NCI-H748 (cell line): ENCODE data around the gene TPST2.
"Not testable (repeated sequence)": the region's sequence is repeated elsewhere in the genome, so short reads cannot be mapped to it uniquely, and the experiment has no call there.

ENCODE experiments used
- DNase-seq: peaks from one replicate; lab custom pipeline; 2025; ENCODE audit not compliant: unreplicated experiment; lab: John Stamatoyannopoulos, UW

TPST2 gene

GRCh38 chr22:26536056-26536761 lies 53.7 kb downstream of the TPST2 start:
- no peak for DNase-seq

DNA sequence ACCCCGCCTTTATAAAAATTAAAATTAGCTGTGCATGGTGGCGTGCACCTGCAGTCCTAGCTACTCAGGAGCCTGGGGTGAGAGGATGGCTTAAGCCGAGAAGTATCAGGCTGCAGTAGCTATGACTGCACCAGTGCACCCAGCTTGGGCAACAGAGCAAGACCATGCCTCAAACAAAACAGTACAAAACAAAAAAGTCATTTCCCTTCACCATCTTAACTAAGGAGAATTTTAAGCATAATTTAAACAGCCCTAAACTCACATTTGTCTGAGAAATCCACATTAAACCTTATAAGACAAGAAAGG lies 54.4 kb downstream of the TPST2 start:
- DNase-seq = no peak

- no peak for DNase-seq
These were observed 54.9 kb downstream of the TPST2 start for GRCh38 chr22:26534874-26535602.

DNA sequence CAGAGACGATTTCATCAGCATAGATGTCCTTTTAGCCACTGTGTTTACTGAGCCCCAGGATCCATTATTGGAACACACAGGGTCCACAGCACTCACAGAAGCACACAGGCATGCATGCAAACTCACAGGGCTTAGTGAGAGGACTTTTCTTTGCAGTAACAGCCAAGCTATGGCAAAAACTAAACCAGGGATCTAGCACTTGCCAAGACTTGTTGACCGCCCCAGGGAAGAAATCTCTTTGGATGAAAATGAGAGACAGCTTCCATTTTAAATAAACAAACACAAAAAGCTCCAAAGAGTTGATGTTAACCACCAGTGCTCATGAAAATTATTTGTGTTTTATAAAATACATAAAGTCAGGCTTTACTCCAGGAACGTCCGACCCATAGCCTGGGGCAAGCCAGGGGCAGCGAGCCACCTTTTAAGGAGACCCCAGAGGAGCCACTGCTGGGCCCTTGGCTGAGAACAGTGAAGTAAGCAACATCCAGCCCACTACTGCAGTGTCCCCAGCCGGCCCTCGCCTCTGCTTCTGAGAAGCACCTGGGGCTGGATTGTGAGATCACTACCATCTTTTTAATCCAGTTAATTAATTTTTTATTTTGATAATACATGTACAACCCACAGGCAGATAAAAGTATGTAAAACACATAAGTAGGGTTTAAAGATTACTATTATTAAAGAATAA lies 55.6 kb downstream of the TPST2 start:
- DNase-seq = no peak

DNA sequence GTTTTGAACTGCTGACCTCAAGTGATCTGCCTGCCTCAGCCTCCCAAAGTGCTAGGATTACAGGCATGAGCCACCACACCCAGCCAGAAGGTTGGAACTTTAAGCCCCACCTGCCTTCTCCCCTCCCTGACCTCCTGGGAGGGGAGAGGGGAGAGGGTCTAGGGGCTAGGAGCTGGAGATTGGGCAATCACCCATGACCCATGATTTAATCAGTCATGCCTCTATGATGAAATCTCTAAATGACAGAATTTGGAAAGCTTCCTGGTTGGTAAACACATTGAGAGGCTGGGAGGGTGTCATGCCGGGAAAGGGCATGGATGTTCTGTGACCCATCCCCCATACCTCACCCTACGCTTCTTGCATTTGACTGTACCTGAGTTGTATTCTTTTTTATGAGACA lies 60.6 kb downstream of the TPST2 start:
- no peak for DNase-seq

GRCh38 chr22:26528518-26528917 lies 61.4 kb downstream of the TPST2 start:
- DNase-seq = not testable (repeated sequence)

DNA sequence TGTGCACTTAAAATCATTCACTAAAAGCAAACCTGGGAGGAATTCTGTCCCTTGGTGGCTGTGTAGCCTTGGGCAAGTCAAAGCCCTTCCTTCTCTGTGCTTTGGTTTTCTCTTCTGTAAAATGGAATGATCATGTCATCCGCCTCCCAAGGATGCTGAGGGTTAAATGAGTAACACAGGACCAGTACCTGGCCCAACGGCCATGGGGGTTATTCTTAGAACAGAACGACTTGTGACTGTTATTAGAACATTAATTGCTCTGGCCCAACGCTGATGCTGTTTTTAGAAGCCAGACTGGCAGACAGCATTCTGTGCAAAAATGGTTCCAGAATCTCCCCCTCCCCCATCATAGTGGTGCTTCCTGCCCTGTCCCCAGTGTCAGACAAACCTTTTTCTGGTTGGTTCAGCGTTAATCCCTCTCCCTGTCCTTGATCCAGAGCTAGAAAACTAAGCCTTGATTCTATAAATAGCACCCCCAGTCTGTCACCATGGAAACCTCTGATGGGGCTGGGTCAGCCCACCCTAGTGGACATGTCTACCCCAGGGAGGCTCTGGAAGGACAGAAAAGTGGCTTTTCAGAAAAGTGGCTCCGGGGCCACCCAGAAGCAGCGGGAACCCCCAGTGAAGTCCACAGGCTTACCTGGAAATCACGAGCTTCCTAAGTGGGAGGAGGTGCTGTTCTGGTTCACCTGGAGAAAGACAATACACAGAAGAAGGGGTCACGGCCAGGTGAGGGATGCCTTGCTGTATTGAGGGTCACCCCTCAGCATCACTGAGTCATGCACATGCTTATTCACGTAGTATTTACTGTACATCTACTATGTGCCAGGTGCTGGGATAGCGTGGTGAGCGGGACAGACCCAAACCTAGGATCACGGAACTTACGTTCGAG lies 62.1 kb downstream of the TPST2 start:
- no peak for DNase-seq

DNA sequence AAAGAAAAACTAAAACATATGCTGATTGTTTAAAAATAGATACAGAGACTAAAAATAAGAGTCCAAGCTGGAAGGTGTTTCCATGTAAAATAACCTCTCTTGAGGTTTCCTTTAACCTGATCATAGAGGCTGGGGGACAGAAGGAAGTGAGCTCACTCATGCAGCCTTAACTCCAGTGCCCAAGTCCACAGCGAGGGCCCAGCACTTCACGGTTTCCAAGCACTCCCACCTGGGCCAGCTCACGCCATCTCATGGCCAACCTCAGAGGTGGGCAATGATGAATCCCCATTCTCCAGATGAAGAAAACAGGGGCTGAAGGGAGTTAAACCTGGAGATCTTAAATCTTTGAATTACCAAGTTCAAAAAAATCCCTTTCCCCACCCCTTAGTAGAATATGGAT lies 62.8 kb downstream of the TPST2 start:
- no peak for DNase-seq

GRCh38 chr22:26525946-26526564 lies 63.9 kb downstream of the TPST2 start:
- DNase-seq = no peak

DNA sequence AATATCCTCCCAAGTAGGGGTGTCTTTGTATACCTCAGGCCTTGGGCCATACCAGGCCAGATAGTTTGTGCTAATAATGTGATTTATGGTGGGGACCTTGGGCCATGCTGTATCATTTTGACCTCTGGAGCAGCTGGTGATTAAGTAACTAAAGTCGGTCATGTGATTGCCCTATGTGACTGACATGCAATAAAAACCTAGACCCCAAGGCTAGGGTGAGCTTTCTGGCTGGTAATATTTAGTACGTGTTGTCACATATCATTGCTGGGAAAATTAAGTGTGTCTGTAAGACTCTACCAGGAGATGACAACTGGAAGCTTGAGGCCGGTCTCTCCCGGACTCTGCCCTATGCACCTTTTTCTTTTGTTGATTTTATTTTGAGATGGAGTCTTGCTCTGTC lies 65.1 kb downstream of the TPST2 start:
- DNase-seq = no peak

DNA sequence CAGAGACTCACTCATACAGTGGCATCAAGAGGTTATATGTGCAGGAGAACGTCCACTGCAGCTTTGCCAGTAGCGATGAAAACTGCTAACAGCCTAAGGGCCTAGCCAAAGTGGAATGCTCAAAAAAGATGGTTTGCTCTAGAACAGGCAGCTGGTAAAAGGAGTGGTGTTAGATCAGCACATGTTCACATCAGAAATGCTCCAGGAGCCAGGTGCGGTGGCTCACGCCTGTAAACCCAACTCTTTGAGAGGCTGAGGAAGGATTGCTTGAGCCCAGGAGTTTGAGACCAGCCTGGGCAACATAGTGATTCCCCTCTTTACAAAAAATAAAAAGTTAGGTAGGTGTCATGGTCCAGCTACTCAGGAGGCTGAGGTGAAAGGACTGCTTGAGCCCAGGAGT lies 67.3 kb downstream of the TPST2 start:
- DNase-seq = no peak

DNA sequence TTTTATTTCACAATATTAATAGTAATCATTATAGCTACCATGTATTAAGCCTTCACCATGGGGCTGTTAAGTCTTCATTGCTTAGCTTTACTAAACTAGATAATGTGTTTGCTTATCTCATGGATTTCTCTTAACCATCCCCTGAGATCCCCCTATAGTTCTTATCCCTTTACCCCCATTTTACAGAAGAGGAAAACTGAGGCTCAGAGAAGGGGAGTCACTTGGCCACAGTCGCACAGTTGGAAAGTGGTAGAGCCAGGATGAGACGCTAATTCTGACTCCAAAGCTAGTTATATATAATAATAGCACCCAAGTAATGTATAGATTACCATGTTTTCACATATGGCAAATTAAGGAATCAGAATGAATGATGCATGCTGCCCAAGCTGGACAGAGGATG lies 67.9 kb downstream of the TPST2 start:
- no peak for DNase-seq

DNA sequence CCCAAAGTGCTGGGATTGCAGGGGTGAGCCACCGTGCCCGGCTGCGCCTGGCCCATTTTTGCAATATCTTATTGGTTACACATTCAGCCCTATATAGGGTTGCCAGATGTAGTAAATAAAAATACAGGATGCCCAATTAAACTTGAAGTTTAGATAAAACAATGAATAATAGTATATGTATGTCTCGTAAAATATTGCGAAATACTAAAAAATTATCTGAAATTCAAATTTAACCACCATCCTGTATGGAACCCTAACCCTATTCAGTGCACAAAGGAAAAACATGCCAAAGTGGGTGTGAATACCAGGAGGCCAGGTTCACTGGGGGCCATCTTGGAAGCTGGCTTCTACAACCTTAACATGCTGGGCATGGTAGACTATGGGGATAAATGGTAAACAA lies 72.5 kb downstream of the TPST2 start:
- DNase-seq = no peak

DNA sequence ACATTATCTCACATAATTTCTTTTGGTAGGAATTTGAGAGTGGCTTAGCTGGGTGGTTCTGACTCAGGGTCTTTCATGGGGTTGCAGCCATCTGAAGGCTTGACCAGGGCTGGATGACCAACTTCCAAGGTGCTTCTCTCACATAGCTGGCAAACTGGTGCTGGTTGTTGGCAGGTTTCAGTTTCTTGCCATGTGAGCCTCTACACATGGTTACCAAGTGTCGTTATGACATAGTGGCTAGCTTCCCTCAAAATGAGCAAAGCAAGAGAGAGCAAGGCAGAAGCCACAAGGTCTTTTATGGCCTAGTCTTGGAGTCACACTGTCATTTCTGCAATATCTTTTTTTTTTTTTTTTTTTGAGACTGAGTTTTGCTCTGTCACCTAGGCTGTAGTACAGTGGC lies 73.4 kb downstream of the TPST2 start:
- DNase-seq = no peak

DNA sequence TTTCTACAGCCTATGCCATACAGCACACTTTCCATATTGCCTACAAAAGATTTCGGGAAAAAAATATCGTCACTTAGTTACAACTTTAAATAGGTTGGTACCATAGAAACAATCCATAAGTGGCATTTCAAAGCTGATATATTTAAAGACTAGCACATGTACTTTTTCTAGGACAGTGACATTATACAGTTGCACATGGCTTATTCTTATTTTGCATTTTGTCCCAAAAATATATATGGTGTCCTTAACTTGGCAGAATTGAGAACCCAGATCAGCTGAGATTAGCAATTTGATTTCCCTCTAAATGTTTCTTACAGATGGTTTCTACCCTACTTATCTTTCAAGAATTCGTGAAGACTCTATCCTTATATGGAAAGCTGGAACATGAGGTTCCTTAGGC lies 74.0 kb downstream of the TPST2 start:
- DNase-seq = no peak

GRCh38 chr22:26514419-26515161 lies 75.3 kb downstream of the TPST2 start:
- DNase-seq = no peak

DNA sequence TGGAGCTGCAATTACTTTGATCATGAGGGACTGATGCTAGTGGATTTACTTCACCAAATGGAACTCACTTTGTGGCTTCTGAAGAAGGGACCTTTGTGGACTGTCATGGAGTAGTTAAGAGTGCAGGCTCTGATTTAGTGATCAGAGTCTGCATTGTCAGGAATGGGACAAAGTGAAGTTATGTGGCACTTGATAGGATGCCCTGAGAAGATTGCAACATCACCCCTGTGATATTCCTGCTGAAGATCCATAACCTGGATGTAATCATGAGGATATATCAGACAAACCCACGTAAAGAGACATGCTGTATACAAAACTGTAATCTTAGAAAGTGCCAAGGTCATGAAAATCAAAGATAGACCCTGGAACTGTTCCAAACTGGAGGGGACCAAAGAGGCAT lies 76.1 kb downstream of the TPST2 start:
- DNase-seq = no peak

DNA sequence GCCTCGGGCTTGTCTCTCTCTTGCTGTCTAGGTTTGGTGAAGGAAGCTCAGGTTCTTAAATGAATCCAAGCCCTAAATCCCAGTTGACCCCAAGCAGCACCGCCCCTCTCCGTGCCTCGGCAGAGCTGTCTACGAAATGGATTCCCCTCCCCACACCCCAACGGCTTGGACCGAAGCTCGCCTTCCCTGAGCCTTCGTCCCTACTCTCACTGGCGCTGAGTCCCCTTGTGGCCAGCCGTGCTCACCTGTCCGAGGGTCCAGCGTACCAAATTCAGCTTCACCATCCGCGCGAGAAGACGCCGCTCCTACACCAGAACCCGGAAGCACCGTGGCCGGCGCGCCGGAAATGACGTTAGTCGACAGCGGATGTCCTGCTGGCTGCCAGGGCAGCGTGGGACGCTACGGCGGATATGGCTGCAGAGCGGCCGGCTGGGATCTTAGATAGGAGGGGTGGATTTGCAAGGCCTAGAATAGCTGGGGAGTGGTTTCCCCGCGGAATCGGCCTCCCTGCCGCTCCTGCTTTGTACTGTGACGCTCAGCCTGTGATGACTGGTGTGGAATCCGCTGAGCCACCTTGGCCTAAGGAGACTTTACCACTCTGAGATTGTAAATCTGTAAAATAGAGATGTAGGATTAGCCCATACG lies 77.7 kb downstream of the TPST2 start, which contains the start of gene TFIP11:
TFIP11 (minus strand) TSS at position 325 of the 645 bp plus-strand sequence. CDS start 2,201 bp downstream, outside the sequence.
- peak; percentile 89 for DNase-seq

DNA sequence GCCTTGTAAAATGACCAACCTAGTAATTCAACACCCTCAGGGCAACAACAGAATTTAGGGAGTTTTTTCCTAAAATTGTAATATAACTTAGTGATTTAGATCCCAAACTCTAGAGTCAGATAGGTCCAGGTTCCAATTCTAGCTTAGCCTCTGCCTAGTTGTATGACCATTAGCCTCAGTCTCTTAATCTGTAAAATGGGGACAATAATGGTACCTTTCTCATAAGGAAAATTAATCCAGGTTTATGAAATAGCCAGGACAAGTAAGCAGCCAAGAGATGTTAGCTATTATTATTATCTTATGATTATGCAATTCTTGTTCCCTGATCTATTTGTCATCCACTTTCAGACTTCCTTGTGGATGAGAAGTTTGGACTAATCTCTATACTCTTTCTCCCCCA lies 81.8 kb downstream of the TPST2 start:
- no peak for DNase-seq

DNA sequence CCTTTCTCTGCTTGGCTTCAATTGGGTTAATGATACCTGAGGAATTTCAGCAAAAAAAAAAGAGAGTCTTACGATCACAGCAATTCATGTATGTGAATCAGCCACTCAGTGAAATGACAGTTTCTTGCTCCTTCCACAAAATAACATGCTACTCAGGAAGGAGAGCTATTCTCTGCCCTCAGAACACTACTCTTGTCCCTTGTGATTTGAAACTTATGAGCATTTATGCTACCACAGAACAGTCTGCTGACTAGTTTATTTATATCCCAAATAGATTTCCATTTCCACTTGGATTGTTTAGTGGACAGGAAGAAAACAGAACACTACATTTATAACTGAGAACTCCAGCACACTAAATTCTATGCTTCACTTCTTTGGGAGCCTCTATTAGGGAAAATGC lies 86.2 kb downstream of the TPST2 start:
- no peak for DNase-seq
